Small intestine (tissue), 7 donors: ENCODE measurements around the gene LAMP1. TPM values are rescaled to one million over a fixed set of nuclear protein-coding genes. Genes with fewer than 3 reads are reported as not detected.
"Not testable (repeated sequence)": the region's sequence is repeated elsewhere in the genome, so short reads cannot be mapped to it uniquely, and the experiment has no call there.

Experiments
- DNase-seq, 2 donors: peaks; one replicate each; pipeline versions ENCODE4 v3.0.0 to v3.0.0-alpha.2; 2013
- FAIRE-seq: peaks from 2 replicates; lab custom pipeline; 2012; peaks lifted over from hg19 to GRCh38; lab: Jason Lieb, UNC
- H3K27ac ChIP-seq, 3 donors: one replicate each; pipeline ENCODE4 v1.5.1; 2013; ENCODE audit warnings: low read length in 2 of 3, mild to moderate bottlenecking in 2 of 3, control low read depth in 1 of 3, inconsistent platforms in 1 of 3, low read depth in 1 of 3, moderate library complexity in 1 of 3
- H3K27me3 ChIP-seq, 3 donors: one replicate each; pipeline ENCODE4 v1.6.1; 2013; ENCODE audit warnings: low read length in 3 of 3, inconsistent platforms in 1 of 3; ENCODE audit not compliant: control insufficient read depth in 3 of 3, insufficient read depth in 3 of 3
- H3K36me3 ChIP-seq, 3 donors: one replicate each; pipeline ENCODE4 v1.6.1; 2013; ENCODE audit warnings: low read length in 3 of 3, inconsistent platforms in 1 of 3, low read depth in 1 of 3, mild to moderate bottlenecking in 1 of 3, moderate library complexity in 1 of 3; ENCODE audit not compliant: control insufficient read depth in 3 of 3, insufficient read depth in 2 of 3
- H3K4me1 ChIP-seq, 3 donors: one replicate each; pipeline ENCODE4 v1.6.1; 2013; ENCODE audit warnings: low read length in 2 of 3, inconsistent platforms in 1 of 3, low read depth in 1 of 3, mild to moderate bottlenecking in 1 of 3, moderate library complexity in 1 of 3; ENCODE audit not compliant: control insufficient read depth in 3 of 3, insufficient read depth in 2 of 3
- H3K4me3 ChIP-seq, 3 donors: one replicate each; pipeline ENCODE4 v1.5.1; 2013; ENCODE audit warnings: low read length in 3 of 3, control low read depth in 1 of 3, inconsistent platforms in 1 of 3, low read depth in 1 of 3, mild to moderate bottlenecking in 1 of 3, moderate library complexity in 1 of 3
- H3K9me3 ChIP-seq, 2 donors: one replicate each; pipeline ENCODE4 v1.6.1; 2013; ENCODE audit warnings: low read depth in 1 of 2, low read length in 1 of 2; ENCODE audit not compliant: control insufficient read depth in 2 of 2, insufficient read depth in 1 of 2
- WGBS, 3 donors: extraction: QIAGEN DNeasy Blood & Tissue Kit; methylation state at CpG; one replicate each; pipeline ENCODE4 v1.1.7; 2013; 5-methylcytosine and 5-hydroxymethylcytosine counted together
- polyA plus RNA-seq, 4 donors: library from polyadenylated mRNA; stranded (reverse) in 3 of 4; unstranded in 1 of 4; fragments of 200-250 nt in 3 of 4; fragments of 120-200 nt in 1 of 4; gene quantifications; one replicate each; pipeline versions ENCODE4 v1.2.1 to v1.2.3, GENCODE V29; 2013
- donor health status: healthy with polysubstance abuse.
- donor health status: control.
- donor health status: control.
- donor health status: Bipolar disorder and iron deficiency.
- donor health status: healthy.

The LAMP1 gene
- polyA plus RNA-seq, 4 donors, result 34.0 to 251 (median 79.5) TPM

DNA sequence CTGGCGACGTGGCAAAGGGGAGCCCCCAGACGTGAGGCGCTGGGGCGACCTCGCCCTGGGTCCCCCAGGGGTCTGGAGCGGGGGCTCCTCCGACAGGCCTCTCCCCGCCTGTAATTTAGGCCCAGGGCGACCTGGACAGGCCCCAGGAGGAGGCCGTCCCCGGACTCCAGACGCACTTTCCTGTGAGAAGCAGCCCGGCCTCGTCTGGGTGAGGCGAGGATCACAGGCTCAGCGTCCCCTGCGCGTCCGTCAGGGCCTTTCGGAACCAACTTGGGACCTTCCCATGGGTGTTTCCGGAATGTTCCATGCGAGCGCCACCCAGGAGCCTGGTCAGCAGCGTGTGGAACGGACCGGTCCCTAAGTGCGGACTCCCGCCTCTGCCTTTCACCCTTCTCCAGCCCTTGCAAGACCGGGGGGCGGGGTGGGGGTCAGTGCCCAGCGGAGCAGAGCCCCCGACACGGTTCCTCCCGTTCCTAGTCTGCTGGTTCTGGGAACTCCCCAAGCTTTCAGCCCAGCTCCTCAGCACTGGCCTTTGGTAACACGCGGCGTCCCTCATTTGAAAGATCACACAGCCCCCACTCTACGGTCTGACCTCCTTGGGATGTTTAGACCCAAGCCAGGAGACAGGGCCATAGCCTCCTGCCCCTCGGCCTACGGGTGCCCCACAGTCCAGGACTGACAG is 68.0 kb downstream of the LAMP1 start:
- FAIRE-seq (no peak), DNase-seq (no peak)
- Histone ChIP-seq H3K4me3 (peak overlapping the region in 1 of 3 donors; percentile 44), H3K4me1 (peaks cover 0 to 9% (median 0%) of the 10 kb centered on the region in 3 donors), H3K27ac (peak overlapping the region in 1 of 3 donors; percentile 51), H3K9me3 (peaks cover 0 to 4% of the 10 kb centered on the region in 2 donors), H3K36me3 (peaks cover 0 to 13% (median 2%) of the 10 kb centered on the region in 3 donors), H3K27me3 (peaks cover 0 to 3% (median 0%) of the 10 kb centered on the region in 3 donors)
- 82 to 86% (median 84%) methylated on average over 39 to 41 of the region's 41 CpGs for WGBS, 3 donors

DNA sequence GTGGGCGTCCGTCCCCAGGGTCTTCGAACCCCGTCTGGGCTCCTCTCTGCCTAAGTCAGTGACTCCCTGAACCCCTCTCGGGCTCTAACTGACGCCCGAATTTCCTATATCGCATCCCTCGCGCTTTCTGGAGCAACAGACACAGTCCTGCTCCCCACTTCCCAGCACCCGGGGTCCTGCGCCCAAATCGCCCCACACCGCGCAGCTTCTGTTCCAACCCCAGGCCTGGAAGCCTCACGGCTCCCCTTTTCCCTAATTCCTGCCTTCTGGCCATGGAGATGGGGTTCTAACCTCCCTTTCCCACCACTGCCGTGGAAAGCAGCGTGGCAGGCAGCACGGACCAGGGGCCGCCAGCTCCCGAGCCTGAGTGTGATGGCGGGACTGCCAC is 68.5 kb downstream of the LAMP1 start:
- peaks cover 0 to 6% (median 0%) of the 10 kb centered on the region in 3 donors for H3K4me1 ChIP-seq
- H3K27me3 ChIP-seq, result peaks cover 0 to 3% (median 0%) of the 10 kb centered on the region in 3 donors
- H3K36me3 ChIP-seq, result peaks cover 0 to 10% (median 2%) of the 10 kb centered on the region in 3 donors
- no peak for FAIRE-seq
- peaks cover 0 to 4% of the 10 kb centered on the region in 2 donors for H3K9me3 ChIP-seq
- H3K4me3 ChIP-seq, result no peak overlapping the region
- no peak for DNase-seq
- no peak overlapping the region for H3K27ac ChIP-seq
- 82 to 93% (median 85%) methylated on average over 19 to 22 of the region's 22 CpGs for WGBS, 3 donors

DNA sequence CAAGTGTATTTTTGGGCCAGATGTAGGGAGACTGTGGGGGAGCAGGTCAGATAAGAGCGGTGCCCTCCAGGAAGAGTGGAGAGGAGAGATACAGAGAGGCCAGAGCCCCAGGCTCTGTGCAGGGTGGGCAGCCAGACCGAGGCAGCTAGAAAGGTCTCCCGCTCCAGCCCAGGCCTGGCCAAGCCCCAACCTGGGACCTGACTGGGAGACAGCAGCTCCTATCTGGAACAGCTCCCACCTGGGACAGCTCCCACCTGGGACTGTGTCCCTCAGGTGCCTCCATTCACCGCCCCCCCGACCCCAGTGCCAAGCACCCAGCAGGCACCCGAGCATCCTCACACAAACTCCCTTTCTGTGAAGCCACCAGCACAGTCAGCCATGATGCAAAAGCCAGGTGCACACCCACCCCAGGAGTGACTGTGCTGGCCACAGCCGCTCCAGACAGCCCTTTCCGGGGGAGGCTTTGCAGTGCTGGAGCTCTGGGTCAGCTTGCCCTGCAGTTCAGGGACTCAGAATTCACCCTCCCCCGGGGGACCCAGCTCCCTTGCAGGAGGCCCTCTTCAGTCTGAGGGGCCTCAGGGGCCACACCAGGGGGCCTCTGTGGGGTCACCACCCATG is 69.0 kb downstream of the LAMP1 start:
- H3K9me3 ChIP-seq, result peaks cover 0 to 4% of the 10 kb centered on the region in 2 donors
- no peak for FAIRE-seq
- peaks cover 0 to 3% (median 0%) of the 10 kb centered on the region in 3 donors for H3K27me3 ChIP-seq
- H3K27ac ChIP-seq, result no peak overlapping the region
- H3K4me1 ChIP-seq, result peaks cover 0 to 4% (median 0%) of the 10 kb centered on the region in 3 donors
- WGBS, 3 donors, result 55 to 84% (median 72%) methylated on average over 9 of the region's 9 CpGs
- peaks cover 0 to 7% (median 2%) of the 10 kb centered on the region in 3 donors for H3K36me3 ChIP-seq
- no peak for DNase-seq
- H3K4me3 ChIP-seq, result no peak overlapping the region

DNA sequence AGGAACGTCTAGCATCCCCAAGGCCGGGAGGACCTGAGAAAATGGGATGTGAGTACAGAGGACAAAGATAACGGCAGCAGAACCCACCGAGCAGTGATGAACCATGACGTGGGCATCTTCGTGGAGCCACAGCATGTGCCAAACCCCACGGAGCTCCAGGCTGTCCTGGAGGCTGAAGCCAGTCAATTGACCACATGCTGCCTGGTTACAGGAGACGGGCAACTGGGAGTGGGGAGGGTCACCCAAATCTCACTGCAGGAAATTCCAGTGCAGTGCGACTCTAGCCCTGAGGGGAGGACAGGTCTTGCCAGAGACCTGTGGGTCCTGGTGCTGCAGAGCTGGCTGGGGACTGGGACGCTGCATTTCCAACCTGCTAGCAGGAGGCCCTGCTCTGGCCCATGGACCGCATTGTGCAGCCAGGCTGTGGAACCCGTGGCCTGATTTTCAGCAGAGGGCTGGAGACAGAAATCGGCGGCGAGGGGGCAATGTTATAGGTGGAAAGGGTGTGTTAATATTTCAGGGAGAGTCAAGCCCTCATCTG is 70.1 kb downstream of the LAMP1 start:
- Histone ChIP-seq H3K36me3 (peaks cover 0 to 3% (median 0%) of the 10 kb centered on the region in 3 donors), H3K4me1 (no peaks in the 10 kb centered on the region), H3K27ac (no peak overlapping the region), H3K4me3 (no peak overlapping the region), H3K27me3 (peaks cover 0 to 3% (median 0%) of the 10 kb centered on the region in 3 donors), H3K9me3 (peaks cover 0 to 4% of the 10 kb centered on the region in 2 donors)
- no peak for DNase-seq
- 45 to 78% (median 56%) methylated on average over 15 of the region's 15 CpGs for WGBS, 3 donors
- FAIRE-seq, result no peak

DNA sequence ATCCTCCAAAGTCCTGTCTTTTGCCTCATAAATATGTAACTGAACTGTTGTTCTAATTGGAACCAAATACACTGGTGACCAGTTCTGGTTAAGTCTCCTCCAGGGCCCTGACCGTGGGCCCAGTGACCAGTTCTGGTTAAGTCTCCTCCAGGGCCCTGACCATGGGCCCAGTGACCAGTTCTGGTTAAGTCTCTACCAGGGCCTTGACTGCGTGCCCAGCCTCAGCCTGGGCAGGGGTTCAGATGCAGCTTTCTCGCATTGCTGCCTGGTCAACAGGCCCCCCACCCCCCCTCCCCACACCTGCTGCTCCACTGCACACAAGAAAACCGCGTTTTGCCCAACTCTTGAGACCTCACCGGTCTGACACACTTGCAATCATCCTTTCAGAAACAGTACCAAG is 70.7 kb downstream of the LAMP1 start:
- H3K36me3 ChIP-seq, result no peaks in the 10 kb centered on the region
- H3K4me3 ChIP-seq, result no peak overlapping the region
- H3K9me3 ChIP-seq, result peaks cover 0 to 4% of the 10 kb centered on the region in 2 donors
- WGBS, 3 donors, result 48 to 70% (median 66%) methylated on average over 6 of the region's 6 CpGs
- no peak overlapping the region for H3K27ac ChIP-seq
- FAIRE-seq (no peak), DNase-seq (no peak)
- no peaks in the 10 kb centered on the region for H3K27me3 ChIP-seq
- H3K4me1 ChIP-seq, result no peaks in the 10 kb centered on the region

DNA sequence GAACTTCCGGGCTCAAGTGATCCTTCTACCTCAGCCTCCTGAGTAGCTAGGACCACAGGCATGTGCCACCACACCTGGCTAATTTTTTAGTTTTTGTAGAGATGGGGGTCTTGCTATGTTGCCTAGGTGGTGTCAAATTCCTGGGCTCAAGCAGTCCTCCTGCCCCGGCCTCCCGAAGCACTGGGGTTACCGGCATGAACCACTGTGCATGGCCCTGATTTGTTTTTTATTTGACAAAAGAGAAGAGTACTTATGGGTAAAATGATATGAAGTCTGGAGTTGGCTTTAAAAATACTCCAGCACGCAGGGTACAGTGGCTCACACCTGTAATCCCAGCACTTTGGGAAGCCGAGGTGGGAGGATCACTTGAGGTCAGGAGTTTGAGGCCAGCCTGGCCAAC is 71.3 kb downstream of the LAMP1 start:
- not testable (repeated sequence) for H3K4me3 ChIP-seq, H3K27ac ChIP-seq, H3K36me3 ChIP-seq, H3K4me1 ChIP-seq, FAIRE-seq, H3K9me3 ChIP-seq, DNase-seq, H3K27me3 ChIP-seq
- 73 to 88% (median 82%) methylated on average over 6 of the region's 6 CpGs for WGBS, 3 donors

DNA sequence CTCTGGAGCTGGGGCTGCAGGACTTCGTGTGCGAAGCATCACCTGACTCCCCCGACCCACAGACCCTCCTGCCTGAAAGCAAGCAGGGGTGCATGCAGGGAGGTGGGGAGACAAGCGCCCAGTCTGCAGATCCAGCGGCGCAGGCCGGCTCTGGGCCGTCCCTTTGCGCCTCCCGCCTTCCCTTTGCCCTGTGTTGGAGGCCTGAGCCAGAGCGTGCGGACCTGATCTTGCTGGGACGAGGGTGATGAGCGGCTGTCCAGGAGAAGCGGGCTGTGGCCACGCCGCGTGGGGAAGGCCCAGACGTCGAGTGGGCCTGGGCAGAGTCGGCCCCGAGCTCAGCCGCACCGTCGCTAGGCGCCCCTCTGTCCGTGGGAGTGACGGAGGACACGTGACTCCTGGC is 72.2 kb downstream of the LAMP1 start:
- WGBS, 3 donors, result 79 to 87% (median 85%) methylated on average over 23 to 29 of the region's 29 CpGs
- H3K4me1 ChIP-seq, result no peaks in the 10 kb centered on the region
- H3K27me3 ChIP-seq, result no peaks in the 10 kb centered on the region
- H3K4me3 ChIP-seq, result no peak overlapping the region
- peaks cover 0 to 4% of the 10 kb centered on the region in 2 donors for H3K9me3 ChIP-seq
- DNase-seq (no peak), FAIRE-seq (no peak)
- H3K36me3 ChIP-seq, result no peaks in the 10 kb centered on the region
- no peak overlapping the region for H3K27ac ChIP-seq

DNA sequence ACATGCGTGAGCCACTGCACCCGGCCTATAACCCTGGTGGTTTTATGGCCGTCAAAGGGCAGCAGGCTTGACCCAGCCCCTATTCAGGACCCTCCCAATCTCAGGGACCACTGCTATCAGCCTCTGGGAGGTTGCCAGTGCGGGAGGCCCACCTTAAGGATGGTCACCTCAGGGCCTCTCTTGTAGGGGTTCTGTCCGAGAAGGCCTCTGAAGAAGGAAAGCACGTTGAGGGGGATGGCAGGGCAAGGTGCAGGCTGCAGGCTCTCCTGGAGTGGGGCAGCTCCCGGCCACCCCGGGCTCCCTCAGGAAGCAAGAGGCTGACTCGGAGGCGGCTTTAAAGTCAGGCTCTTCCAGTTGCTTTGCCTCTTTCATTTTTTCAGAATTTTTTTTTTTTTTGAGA is 72.8 kb downstream of the LAMP1 start:
- H3K27me3 ChIP-seq, result no peaks in the 10 kb centered on the region
- H3K9me3 ChIP-seq, result peaks cover 0 to 3% of the 10 kb centered on the region in 2 donors
- no peak overlapping the region for H3K4me3 ChIP-seq
- FAIRE-seq, result no peak
- no peaks in the 10 kb centered on the region for H3K4me1 ChIP-seq
- WGBS, 3 donors, result 74 to 80% (median 79%) methylated on average over 10 of the region's 10 CpGs
- DNase-seq, result no peak
- H3K27ac ChIP-seq, result no peak overlapping the region
- no peaks in the 10 kb centered on the region for H3K36me3 ChIP-seq
